KMS-11 (cell line): Measurements from ENCODE around the gene PDLIM5.

Experiments
- H2AFZ ChIP-seq: fragments of 200-600 bp; sonication (generic); 2 replicates; pipeline ENCODE4 v1.6.1; 2016; ENCODE audit warnings: antibody characterized with exemption, mixed run types, low read depth
- H3K27ac ChIP-seq: fragments of 200-600 bp; sonication (generic); 2 replicates; pipeline ENCODE4 v1.6.1; 2016; ENCODE audit warnings: mild to moderate bottlenecking, mixed run types
- H3K27me3 ChIP-seq: fragments of 200-600 bp; sonication (generic); 2 replicates; pipeline ENCODE4 v1.6.1; 2017; ENCODE audit warnings: mild to moderate bottlenecking, low read depth, mixed run types, moderate library complexity; ENCODE audit not compliant: insufficient read depth
- H3K36me3 ChIP-seq: fragments of 200-600 bp; sonication (generic); 2 replicates; pipeline ENCODE4 v1.6.1; 2017; ENCODE audit warnings: mild to moderate bottlenecking, mixed run types; ENCODE audit not compliant: insufficient read depth
- H3K4me1 ChIP-seq: fragments of 200-600 bp; sonication (generic); 2 replicates; pipeline ENCODE4 v1.6.1; 2016; ENCODE audit warnings: mild to moderate bottlenecking, low read depth, mixed run types; ENCODE audit not compliant: poor library complexity, severe bottlenecking
- H3K4me2 ChIP-seq: fragments of 200-600 bp; sonication (generic); 2 replicates; pipeline ENCODE4 v1.7.0; 2016; ENCODE audit warnings: mild to moderate bottlenecking, mixed run types
- H3K4me3 ChIP-seq: fragments of 200-600 bp; sonication (generic); IDR thresholded peaks from 2 replicates; pipeline ENCODE4 v1.6.1; 2017; ENCODE audit warnings: low read depth, low read length, mixed read lengths; ENCODE audit not compliant: insufficient read depth
- H3K79me2 ChIP-seq: fragments of 200-600 bp; sonication (generic); 2 replicates; pipeline ENCODE4 v1.6.1; 2016; ENCODE audit warnings: low read depth, mixed run types; ENCODE audit not compliant: insufficient read depth
- H3K9ac ChIP-seq: fragments of 200-600 bp; sonication (generic); 2 replicates; pipeline ENCODE4 v1.6.1; 2016; ENCODE audit warnings: mild to moderate bottlenecking, mixed run types
- H4K20me1 ChIP-seq: fragments of 200-600 bp; sonication (generic); 2 replicates; pipeline ENCODE4 v1.6.1; 2016; ENCODE audit warnings: mild to moderate bottlenecking, mixed run types; ENCODE audit not compliant: insufficient read depth
- CTCF ChIP-seq: fragments of 200-600 bp; sonication (generic); conservative IDR thresholded peaks from 2 replicates; pipeline ENCODE4 v1.6.1; 2017; ENCODE audit warnings: low read depth, mild to moderate bottlenecking, antibody characterized with exemption, low read length, moderate library complexity, mixed read lengths

PDLIM5 gene

DNA sequence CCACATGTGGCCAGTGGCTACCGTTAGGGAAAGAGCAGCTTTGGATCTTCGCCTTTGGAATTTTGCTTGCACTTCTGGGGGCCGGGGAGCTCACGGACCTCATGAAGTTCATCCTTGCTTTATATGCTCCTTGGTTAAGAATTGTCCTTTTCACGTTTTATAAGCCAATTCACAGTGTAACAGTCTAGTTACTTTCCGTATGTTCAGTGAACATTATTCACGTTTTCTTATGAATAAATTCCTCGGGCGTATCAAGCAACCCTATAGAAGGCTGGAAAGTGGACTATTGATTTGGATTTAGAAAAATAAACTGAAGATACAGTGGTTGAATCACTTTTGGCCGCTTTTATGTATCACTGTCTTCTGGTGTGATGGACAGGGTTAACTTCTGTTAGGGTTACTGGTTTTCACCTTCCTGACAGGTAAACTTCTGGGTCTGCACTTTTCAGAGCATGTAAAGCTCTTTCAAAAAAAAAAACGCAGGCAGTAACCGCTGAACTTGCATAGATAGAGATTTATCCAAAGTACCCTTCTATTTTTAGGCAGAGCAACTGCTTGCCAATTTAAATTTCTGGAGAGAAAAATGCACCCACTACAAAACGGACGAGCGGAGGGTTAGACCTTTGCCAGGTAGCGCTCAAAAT is 569 bp upstream of the PDLIM5 start:
- no peak for TF ChIP-seq CTCF
- peak overlapping the region; percentile 80; the same call in 1 of the 2 replicates for H3K9ac ChIP-seq
- peaks cover 21% of the 10 kb centered on the region for H3K4me1 ChIP-seq

DNA sequence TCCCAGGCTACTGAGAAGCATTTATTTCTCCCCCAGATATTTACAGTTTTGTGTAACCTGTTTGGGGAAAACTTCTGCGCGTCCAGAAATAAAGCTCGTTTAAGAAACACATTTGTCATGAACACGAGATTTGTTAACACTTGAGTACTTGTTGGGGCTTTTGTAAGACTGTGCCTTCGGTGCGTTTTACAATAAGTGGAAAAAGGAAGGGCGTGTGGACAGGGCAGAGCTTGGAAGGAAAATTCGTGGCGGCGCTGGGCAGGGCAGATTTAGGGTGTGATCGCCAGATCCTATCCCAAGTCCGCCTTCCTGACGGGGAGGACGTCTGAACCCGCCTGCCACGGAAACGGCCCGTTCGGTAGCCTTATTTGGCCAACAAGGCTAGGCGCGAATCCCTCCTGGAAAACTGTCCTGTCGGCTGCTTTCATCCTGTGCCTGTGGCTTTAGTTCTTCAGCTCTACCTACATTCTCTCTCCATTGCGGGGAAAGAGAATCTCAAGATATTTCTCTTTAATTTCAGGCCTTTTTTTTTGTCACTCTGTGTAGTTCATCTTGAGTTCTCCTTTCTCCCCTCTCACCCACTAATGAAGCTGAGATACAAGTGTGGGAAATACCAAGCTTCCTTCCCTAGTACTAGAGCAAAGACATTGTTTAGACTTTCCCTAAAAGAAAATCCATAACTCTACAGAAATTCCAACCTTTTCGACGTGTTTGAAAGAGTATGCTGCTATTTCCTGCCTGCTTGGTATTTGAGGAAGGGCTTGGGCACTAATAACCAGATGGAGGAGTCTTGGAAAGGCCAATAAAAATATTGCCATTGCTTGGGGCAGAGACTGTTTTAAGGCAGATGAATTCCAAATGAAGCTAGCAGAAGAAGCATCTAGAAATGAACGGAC is 982 bp downstream of the PDLIM5 start:
- Histone ChIP-seq H3K4me1 (peaks cover 21% of the 10 kb centered on the region), H3K4me3 (no peak overlapping the region), H4K20me1 (no peaks in the 10 kb centered on the region), H3K4me2 (peak overlapping the region; percentile 86), H3K36me3 (no peaks in the 10 kb centered on the region), H3K79me2 (peaks cover 13% of the 10 kb centered on the region; the same call in 1 of the 2 replicates), H3K27ac (peak overlapping the region; percentile 53; the same call in 1 of the 2 replicates), H3K9ac (peak overlapping the region; percentile 80), H2AFZ (peak overlapping the region; percentile 80), H3K27me3 (no peaks in the 10 kb centered on the region)
- TF ChIP-seq CTCF = no peak

More for the DNA sequence above, 569 bp upstream of the PDLIM5 start:
- H3K79me2 ChIP-seq = peaks cover 13% of the 10 kb centered on the region; the same call in 1 of the 2 replicates
- no peaks in the 10 kb centered on the region for H4K20me1 ChIP-seq
- peak overlapping the region; percentile 80 for H2AFZ ChIP-seq
- no peaks in the 10 kb centered on the region for H3K36me3 ChIP-seq
- peak overlapping the region; percentile 91 for H3K4me2 ChIP-seq
- no peak overlapping the region for H3K4me3 ChIP-seq
- H3K27ac ChIP-seq = no peak overlapping the region; the same call in 1 of the 2 replicates
- H3K27me3 ChIP-seq = no peaks in the 10 kb centered on the region

- no peak for TF ChIP-seq CTCF
- Histone ChIP-seq H3K4me1 (peaks cover 21% of the 10 kb centered on the region), H3K9ac (no peak overlapping the region), H3K4me3 (no peak overlapping the region), H3K27me3 (no peaks in the 10 kb centered on the region), H4K20me1 (no peaks in the 10 kb centered on the region), H2AFZ (no peak overlapping the region), H3K27ac (no peak overlapping the region), H3K36me3 (no peaks in the 10 kb centered on the region), H3K4me2 (peak overlapping the region; percentile 86), H3K79me2 (peaks cover 13% of the 10 kb centered on the region; the same call in 1 of the 2 replicates)
These were observed 1.7 kb downstream of the PDLIM5 start for GRCh38 chr4:94453391-94453963.

- Histone ChIP-seq H3K79me2 (peaks cover 13% of the 10 kb centered on the region; the same call in 1 of the 2 replicates), H3K9ac (no peak overlapping the region), H3K4me3 (no peak overlapping the region), H3K36me3 (no peaks in the 10 kb centered on the region), H4K20me1 (no peaks in the 10 kb centered on the region), H3K4me2 (no peak overlapping the region), H3K4me1 (peaks cover 27% of the 10 kb centered on the region), H3K27me3 (no peaks in the 10 kb centered on the region), H2AFZ (no peak overlapping the region), H3K27ac (no peak overlapping the region)
- no peak for TF ChIP-seq CTCF
These were observed 2.7 kb downstream of the PDLIM5 start for GRCh38 chr4:94454405-94454804.
